GM18508 (cell line): ENCODE results near the gene WDR7.
A peak's percentile ranks its signal among the peaks of the same experiment; 100 is the strongest.

Experiments used
- ATAC-seq: cut with Tn5 transposase; IDR thresholded peaks from one replicate; pipeline ENCODE4 v1.9.1; 2021; ENCODE audit warnings: moderate number of reproducible peaks; ENCODE audit not compliant: insufficient read depth, unreplicated experiment

Gene WDR7

DNA sequence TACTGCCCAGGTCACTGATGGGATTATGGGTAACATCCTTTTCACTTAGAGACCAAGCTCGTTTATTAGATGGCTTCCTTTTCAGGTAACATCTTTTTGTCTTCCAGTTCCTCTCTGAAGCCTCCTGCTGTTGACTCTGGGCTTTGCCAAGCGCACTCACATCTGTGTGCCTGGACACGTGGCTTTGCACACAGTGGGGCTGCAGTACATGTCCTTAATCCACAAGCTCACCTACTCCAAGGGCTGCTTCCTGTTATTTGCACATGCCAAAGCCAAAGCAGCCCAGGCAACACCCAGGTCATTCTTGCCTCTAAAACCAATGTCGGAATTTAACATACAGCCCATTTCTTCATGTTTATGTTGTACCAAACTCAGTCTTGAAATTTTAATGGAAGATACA, 371.6 kb downstream of the WDR7 start:
- ATAC-seq = no peak

GRCh38 chr18:57023275-57023882, 372.2 kb downstream of the WDR7 start:
- ATAC-seq = no peak

- ATAC-seq = no peak
Measured at GRCh38 chr18:57025540-57025939, 374.4 kb downstream of the WDR7 start.

- no peak for ATAC-seq
Measured at GRCh38 chr18:57026316-57026715, 375.2 kb downstream of the WDR7 start.

DNA sequence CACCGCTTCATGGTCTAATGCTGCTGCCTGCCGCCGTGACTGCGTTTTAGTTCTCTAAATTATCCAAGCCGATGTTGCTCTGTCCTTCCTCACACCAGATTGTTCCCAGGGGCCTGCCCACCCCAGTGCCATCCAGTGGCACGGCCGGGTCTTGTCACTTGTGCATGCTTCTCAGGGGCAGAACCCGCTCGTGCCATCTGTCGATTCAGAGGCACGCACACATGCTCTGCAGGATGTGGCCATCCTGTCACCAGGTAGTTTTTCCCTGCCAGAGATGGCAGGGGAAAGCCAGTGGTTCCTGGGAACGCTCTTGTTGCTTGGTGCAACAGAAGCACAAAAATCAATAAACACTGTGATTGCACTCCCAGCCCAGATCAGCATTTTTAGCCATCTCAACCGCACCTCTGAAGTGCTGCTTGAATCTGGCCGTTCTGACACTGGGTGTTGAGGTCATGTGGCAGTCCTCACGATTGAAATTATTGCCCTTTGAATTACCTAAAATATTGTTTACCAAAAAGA, 376.1 kb downstream of the WDR7 start:
- no peak for ATAC-seq

GRCh38 chr18:57029761-57030160, 378.6 kb downstream of the WDR7 start:
- ATAC-seq = no peak

DNA sequence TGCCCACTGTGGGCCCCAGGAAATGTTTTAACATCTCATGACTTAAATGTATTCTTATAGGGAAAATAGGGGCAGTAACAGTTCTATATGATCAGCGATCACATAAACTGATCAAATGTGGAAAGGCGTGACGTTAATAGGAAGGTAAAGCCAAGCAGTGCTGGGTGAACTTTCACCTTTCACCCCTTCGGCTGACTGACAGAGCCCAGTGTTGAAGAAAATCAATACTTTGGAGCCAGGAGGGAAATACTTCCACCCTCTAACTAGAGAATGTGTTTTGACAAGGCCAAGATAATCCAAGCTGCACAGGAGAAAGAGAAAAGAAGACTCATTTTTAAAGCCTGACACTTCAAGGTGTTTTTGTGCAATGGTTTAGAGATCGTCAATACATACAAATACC, 379.3 kb downstream of the WDR7 start:
- no peak for ATAC-seq

DNA sequence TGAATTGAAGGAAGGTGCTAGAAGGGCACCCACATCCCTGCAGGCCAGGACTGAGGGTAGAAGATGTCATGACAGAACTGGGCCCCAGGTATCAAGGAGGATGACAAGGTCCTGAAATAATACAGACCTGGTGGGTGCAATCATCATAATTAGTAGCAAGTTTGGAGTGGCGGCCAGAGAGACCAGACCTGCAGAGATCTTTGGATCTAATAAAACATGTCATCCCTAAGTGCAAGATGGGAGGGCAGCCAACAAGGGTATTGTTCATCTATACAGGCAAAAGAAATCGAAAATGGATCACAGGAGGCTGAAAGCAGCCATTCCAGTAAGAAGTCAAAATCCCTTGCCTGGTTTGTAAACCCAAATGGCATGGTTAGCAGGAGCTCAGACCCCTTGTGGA, 384.4 kb downstream of the WDR7 start:
- no peak for ATAC-seq

GRCh38 chr18:57038395-57038794, 387.2 kb downstream of the WDR7 start:
- ATAC-seq = no peak

GRCh38 chr18:57040175-57040574, 389.0 kb downstream of the WDR7 start:
- no peak for ATAC-seq

GRCh38 chr18:57043241-57043640, 392.1 kb downstream of the WDR7 start:
- ATAC-seq = no peak

DNA sequence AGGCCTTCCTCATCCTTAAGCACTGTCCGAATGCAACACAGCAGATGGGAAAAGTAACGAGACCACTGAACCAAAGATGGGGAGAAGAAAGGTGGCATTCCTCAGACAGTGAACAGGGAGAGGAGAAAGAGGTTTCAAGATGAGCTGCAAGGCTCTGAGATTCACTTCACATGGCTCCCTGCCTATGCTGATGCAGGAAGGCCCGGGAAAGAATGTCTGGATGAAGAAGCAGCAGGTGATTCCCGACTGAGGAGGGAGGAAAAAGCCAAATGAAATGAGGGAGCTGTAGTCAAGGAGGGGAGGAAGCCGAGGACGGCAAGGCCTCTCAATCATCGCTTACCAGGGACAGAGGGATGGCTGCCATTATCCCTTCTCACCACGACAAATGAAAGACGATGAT, 397.2 kb downstream of the WDR7 start:
- no peak for ATAC-seq

GRCh38 chr18:57048859-57049258, 397.7 kb downstream of the WDR7 start:
- no peak for ATAC-seq

- no peak for ATAC-seq
Measured at GRCh38 chr18:57050310-57050949, 399.3 kb downstream of the WDR7 start.

- no peak for ATAC-seq
Measured at GRCh38 chr18:57051021-57051656, 400.0 kb downstream of the WDR7 start.

GRCh38 chr18:57051657-57052044, 400.5 kb downstream of the WDR7 start:
- peak; percentile 76 for ATAC-seq

- ATAC-seq = no peak
Measured at GRCh38 chr18:57052173-57052572, 401.0 kb downstream of the WDR7 start.

GRCh38 chr18:57052759-57053158, 401.6 kb downstream of the WDR7 start:
- ATAC-seq = no peak

GRCh38 chr18:57054891-57055290, 403.7 kb downstream of the WDR7 start:
- no peak for ATAC-seq

- ATAC-seq = peak; percentile 83
Measured at GRCh38 chr18:57057890-57058289, 406.7 kb downstream of the WDR7 start.

- ATAC-seq = no peak
Measured at GRCh38 chr18:57058734-57059133, 407.6 kb downstream of the WDR7 start.

DNA sequence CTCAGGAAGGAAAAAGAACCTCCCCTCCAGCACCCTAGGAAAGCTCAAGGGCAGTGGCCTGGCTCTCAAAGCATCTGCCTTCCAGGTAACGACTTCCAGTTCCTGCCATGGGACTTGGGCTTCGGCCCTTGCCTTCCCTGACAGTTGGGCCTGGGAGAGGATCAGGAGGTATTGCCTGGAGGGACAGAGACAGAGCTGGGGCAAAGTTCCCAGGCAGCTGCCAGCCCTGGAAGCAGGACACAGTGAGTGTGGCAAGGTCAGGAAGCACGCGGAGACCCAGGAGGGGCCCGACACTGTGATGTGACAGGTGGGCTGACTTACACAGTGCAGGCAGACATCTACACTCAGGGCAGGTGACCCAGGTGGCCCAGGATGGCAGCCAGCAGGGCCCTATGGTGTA, 408.2 kb downstream of the WDR7 start:
- no peak for ATAC-seq
